Measurements from ENCODE around the gene PDE2A.

PDE2A gene

GRCh38 chr11:72704028-72704782 is 30.0 kb upstream of the PDE2A start:
- DNase-seq = no peak

DNA sequence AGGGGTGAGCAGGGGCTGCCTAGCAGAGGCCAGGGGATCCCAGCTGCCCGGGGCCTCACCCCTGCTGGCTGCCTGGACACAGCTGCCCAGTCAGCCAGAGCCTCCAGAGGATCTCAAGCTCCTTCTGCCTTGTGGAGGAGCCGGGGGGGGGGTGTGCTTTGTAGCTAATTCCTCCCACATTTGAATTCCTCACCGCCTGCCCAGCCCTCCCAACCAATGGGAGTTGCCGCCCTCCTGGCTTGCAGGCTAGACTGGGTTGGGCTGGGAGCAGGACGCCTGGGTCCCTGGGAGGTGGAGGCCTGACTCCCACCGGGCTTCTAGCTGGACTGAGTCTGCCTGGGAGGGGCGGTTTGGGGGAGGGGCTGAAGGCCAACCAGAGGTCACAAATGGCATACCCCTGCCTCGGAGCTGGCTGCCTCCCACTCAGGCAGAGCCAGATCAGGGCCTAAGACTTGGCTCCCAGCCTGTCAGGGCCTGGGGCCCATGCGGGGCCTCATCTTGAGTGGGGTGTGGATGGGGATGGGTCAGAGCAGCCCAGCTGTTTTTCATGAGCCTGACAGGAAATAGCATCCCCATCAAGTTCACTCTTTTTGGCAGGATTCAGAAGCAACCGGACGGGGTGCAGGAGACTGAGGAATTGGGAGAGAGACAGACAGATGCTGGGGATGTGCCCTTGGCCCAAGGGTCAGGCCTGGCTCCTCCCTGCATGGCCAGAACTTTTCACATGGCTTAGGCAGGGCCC is 29.2 kb upstream of the PDE2A start:
- peak; percentile 93 for DNase-seq

- no peak for DNase-seq
Measured at GRCh38 chr11:72702577-72703241, 28.5 kb upstream of the PDE2A start.

DNA sequence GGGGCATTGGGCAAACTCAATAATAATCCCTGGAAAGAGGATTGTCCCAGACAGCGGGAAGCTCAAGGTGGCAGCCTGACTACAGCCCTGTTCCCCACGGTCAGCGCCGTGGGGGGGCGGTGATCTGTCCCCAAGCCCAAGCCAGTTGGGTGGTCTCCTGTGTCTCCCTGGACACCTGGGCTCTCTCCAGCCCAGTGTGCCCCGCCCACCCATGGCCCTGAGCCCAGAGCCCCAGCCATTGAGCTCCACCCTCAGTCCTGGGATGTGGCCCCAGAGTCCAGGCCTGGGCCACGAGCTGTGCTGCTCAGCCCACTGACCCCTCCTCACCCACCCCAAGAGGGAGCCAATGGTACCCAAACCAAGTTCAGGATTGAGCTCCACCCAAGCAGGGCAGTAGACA is 27.9 kb upstream of the PDE2A start:
- peak; percentile 42 for DNase-seq

DNA sequence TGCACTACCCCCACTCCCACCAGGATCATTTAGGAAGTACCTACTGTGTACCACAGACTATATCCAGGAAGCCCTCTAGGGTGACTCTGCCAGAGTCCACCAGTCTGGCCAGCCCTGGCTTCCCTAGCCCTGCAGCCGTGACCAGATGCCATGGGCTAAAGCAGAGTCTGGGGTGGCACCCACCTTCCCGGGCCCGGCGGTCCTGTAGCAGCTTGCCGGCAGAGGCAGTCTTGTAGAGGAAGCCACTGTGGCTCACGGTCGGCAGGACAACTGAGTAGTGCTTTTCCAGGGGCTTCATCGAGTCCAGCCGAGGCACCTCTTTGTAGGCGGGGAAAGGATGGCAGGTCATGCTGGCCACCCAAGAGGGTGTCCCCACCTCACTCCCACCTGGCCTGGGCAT is 27.2 kb upstream of the PDE2A start:
- DNase-seq = no peak

DNA sequence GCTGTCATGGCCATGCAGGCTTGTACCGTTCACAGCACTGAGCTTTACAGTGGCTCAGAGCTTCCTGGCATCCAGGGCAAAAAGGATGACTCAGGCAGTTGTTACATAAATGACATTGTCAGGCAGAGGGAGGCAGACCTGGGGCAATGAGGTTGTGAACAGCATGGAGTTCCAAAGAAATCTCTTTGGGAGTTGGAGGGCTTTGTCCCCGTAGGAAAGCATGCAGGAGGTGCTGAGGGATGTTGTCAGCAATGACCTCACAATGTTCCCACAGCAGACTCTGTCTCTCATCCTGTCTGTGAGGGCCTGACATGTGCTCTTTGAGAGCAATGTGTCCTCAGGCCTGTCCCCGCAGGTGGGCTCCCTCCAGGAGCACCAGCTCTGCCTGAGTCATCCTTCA is 25.9 kb upstream of the PDE2A start:
- DNase-seq = no peak

DNA sequence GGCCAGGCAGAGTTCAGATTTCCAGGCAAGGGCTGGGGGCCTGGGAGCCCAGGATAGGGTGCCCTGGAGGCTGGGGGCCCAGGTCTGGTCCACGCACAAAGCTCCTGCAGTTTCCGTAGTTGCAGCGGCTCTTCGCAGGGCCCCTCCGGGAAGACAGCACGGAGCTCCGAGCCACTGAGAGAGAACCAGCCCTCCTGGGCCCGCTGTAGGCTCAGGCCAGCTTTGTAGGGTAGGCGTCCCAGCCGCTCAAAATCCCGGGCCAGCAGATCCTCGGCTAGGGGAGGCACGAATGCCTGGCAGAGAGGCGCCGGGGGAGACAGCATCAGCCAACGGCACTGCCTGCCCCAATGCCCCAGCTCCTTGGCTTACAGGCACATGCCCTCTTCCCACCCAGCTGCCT is 23.6 kb upstream of the PDE2A start:
- no peak for DNase-seq

DNA sequence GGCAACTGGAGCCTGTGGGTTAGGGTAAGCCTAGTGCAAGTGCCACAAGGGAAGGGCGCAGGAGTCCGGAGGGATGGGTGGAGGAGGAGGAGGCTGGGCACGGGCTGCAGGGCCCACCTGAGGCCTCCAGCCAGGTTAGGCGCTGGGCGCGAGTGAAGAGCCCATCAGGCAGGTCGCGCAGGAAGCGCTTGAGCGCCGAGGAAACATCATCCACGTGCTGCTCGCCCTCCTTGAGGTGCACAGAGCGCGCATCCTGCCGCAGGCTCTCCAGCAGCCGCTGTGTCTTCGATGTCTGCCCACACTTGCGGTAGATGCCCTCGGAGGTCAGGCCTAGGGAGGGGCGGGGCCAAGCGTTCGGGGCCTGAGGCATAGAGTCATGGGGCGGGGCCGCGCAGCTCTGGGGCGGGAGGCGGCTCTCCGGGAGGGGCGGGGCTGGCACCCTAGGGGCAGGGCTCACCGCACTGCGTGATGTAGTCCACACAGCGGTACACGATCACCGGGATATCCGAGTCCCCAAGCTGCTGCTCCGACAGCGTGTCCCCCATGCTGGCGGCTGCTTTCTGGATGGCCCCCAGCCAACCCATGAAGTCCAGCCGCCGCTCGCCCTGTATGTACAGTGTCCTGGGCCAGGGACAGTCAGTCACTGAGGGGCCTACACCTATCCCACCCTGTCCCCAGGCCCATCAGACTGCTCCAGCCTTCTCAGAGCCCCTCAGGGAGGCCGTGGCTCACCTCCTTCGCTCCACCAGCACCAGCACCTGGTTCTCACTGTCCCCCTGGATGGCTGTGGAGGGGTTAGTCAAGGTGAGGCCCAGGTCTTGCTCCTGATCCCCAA is 22.9 kb upstream of the PDE2A start:
- no peak for DNase-seq

GRCh38 chr11:72695354-72695753 is 21.1 kb upstream of the PDE2A start:
- no peak for DNase-seq

DNA sequence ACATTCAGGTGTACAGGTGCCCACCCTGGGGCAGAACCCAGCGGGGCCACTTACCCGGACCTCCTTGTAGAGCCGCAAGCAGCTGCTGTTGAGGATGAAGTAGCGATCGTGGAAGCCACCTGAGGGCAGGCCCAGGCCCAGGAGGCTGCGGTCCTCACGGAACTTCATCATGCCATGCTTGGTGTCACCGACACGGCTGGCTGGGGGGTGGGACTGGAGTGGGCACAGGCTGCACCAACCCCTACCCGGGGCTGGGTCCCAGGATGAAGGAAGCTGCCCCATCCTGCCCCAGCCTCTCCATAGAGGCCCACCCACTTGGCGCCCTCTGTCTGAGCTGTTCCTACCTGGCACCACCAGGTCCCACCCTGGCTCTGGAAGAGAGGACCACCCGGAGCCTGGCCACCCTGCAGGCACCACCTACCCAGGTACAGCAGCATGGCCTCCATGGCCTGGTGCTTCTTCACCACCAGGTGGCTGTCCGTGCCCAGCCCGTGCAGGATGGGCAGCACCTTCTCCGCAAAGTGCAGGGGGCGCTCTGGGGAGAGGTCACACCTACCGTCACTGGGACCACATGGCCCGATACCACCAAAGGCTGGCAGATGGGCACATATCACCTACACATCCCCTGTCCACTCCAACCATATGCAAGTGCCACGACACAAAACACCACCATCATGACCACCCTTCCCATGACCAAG is 19.2 kb upstream of the PDE2A start:
- no peak for DNase-seq

GRCh38 chr11:72692498-72693237 is 18.4 kb upstream of the PDE2A start:
- no peak for DNase-seq

- no peak for DNase-seq
Measured at GRCh38 chr11:72690166-72690565, 15.9 kb upstream of the PDE2A start.

DNA sequence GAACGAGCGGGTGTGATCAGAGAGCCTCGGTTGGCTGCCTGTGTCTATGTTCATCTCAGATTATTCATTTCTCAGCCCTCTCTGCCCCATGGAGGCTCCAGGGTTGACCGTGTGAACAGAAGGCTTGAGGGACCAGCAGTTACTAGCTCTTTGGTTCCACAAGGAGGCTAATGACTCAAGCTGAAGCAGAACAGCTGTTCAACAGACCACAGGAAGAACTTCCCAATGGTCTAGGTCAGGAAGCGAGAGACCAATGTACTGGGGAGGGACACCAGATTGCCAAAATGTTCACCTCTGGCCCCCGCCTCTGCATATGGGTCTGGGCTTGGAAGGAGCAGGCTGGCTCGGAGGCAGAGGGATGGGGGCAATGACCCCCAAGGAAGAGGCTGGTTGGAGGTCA is 14.7 kb upstream of the PDE2A start:
- DNase-seq = no peak

DNA sequence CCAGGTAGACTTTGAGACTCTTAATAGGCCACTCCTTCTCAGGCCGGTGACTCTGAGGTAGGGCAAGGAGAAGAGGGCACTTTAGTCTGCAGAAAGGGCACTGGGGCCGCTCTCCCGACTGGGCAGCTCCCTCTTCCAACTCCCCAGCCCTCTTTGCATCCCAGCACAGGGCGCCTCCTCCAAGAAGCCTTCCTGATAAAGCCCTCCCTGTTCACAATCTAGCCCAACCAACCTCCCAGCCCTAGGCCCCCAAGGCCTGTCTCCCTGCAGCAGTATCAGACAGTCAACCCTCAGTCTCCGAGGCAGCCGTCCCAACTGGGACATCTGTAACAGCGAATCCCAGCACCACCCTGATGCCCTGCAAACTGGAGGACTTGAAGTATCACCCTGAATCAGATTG is 14.3 kb upstream of the PDE2A start:
- DNase-seq = no peak

DNA sequence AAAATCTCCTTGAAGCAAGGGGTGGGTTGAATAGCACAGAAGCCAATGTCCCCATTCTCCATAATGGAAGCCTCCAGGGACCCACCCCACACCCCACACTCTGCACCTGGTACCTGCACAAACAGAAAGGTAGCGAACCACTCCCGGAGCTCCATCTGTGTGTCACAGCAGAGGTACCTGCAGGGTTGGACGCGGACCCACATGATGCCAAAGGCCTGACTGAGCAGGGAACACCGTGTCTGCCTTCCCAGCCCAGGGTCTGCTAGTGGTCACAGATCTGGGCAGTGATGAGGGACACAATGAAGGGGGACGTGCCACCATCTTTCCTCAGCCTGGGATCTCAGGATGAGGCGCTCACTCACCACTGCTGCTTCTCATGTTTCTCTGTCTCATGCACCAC is 13.1 kb upstream of the PDE2A start:
- DNase-seq = no peak

GRCh38 chr11:72686639-72687220 is 12.5 kb upstream of the PDE2A start:
- DNase-seq = no peak

- DNase-seq = peak; percentile 64
Measured at GRCh38 chr11:72685560-72686480, 11.6 kb upstream of the PDE2A start.

DNA sequence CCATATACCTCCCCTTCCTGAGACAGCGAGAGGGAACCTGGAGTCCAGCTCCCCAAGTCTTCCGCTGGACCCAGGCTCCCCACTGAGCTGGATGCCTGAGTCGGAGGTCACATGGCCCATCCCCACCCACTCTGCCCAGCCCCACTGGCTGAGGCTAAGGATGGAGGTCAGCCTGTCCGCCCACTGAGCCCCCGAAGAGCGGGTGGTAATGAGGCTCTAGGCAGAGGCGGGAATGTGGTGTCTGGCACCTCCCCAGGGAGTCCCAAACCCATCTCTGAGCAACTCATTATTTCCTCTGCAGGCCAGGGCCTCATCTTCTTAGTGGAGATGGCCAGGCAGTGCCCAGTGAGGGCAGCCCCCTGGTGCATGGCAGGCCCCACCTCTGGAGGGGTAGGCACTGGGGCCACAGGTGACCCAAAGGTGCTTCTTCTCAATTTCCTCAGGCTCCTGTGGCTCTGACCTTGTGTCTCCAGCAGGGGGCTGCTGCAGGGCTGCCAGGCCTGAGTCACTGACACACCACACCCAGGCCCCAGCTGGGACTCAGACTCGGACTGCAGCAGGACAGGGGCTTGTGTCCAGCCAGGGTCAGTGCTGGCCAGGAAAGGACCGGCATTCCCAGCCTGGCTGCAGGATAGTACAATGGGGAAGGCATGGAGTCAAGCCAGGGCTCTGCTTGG is 10.2 kb upstream of the PDE2A start:
- DNase-seq = peak; percentile 65

- DNase-seq = peak; percentile 78
Measured at GRCh38 chr11:72683782-72684200, 9.6 kb upstream of the PDE2A start.

DNA sequence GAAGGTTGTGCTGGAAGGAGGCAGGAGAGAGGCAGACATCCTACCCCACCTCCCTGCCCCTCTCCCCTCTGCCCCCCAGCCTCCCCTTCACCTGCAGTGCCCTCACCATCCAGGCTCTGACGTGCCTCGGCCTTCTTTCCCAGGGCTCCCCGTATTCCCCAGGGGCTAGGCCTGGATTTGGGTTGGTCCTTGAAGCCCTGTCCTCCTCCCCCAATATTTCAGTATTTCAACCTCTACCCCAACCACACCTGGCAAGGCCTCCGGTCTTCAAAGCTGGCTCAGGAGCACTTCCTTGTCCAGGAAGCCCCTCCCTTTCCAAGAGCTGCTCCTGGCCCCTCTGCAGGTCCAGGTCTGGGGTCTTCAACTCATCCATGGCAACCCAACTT is 8.6 kb upstream of the PDE2A start:
- no peak for DNase-seq
